HEK293 (cell line): Measurements from ENCODE around the gene TTC23.

ENCODE experiments used
- GLIS2 ChIP-seq: fragments of 450-650 bp; formaldehyde crosslinking; IDR thresholded peaks from 2 replicates; pipeline ENCODE4 v1.5.1; 2016; ENCODE audit warnings: missing biosample characterization, missing genetic modification characterization
- HOXD13 ChIP-seq: sonication (generic); formaldehyde crosslinking; IDR thresholded peaks from 2 replicates; pipeline ENCODE4 v1.8.0; 2022; ENCODE audit warnings: missing genetic modification reagents, borderline replicate concordance
- PRDM10 ChIP-seq: fragments of 450-650 bp; formaldehyde crosslinking; IDR thresholded peaks from 2 replicates; pipeline ENCODE4 v1.5.1; 2016; ENCODE audit warnings: missing biosample characterization, missing genetic modification characterization
- PRDM6 ChIP-seq: fragments of 450-650 bp; formaldehyde crosslinking; IDR thresholded peaks from 2 replicates; pipeline ENCODE4 v1.5.1; 2017; ENCODE audit warnings: missing biosample characterization, missing genetic modification characterization
- SP7 ChIP-seq: fragments of 450-650 bp; formaldehyde crosslinking; IDR thresholded peaks from 2 replicates; pipeline ENCODE4 v1.5.1; 2016; ENCODE audit warnings: missing biosample characterization, missing genetic modification characterization
- ZBTB20 ChIP-seq: fragments of 450-650 bp; formaldehyde crosslinking; IDR thresholded peaks from 2 replicates; pipeline ENCODE4 v1.5.1; 2016; ENCODE audit warnings: missing biosample characterization, missing genetic modification characterization
- ZFP37 ChIP-seq: fragments of 450-650 bp; formaldehyde crosslinking; IDR thresholded peaks from 2 replicates; pipeline ENCODE4 v1.5.1; 2016; ENCODE audit warnings: missing biosample characterization, missing genetic modification characterization
- ZNF174 ChIP-seq: fragments of 450-650 bp; formaldehyde crosslinking; IDR thresholded peaks from 2 replicates; pipeline ENCODE4 v1.5.0; 2017; ENCODE audit warnings: missing biosample characterization, mild to moderate bottlenecking, missing genetic modification characterization
- ZNF18 ChIP-seq: fragments of 450-650 bp; formaldehyde crosslinking; IDR thresholded peaks from 2 replicates; pipeline ENCODE4 v1.5.1; 2016; ENCODE audit warnings: missing biosample characterization, missing genetic modification characterization
- ZNF202 ChIP-seq: fragments of 450-650 bp; formaldehyde crosslinking; IDR thresholded peaks from 2 replicates; pipeline ENCODE4 v1.5.1; 2016; ENCODE audit warnings: missing biosample characterization, missing genetic modification characterization, borderline replicate concordance
- ZNF214 ChIP-seq: fragments of 450-650 bp; formaldehyde crosslinking; IDR thresholded peaks from 2 replicates; pipeline ENCODE4 v1.5.1; 2017; ENCODE audit warnings: missing biosample characterization, mild to moderate bottlenecking, missing genetic modification characterization, borderline replicate concordance
- ZNF221 ChIP-seq: fragments of 450-650 bp; formaldehyde crosslinking; IDR thresholded peaks from 2 replicates; pipeline ENCODE4 v1.5.1; 2017; ENCODE audit warnings: missing biosample characterization, missing genetic modification characterization, borderline replicate concordance
- ZNF354C ChIP-seq: fragments of 450-650 bp; formaldehyde crosslinking; IDR thresholded peaks from 2 replicates; pipeline ENCODE4 v1.5.1; 2016; ENCODE audit warnings: missing biosample characterization, missing genetic modification characterization, low read depth, borderline replicate concordance
- ZNF416 ChIP-seq: fragments of 450-650 bp; formaldehyde crosslinking; IDR thresholded peaks from 2 replicates; pipeline ENCODE4 v1.5.1; 2016; ENCODE audit warnings: missing biosample characterization, missing genetic modification characterization
- ZNF501 ChIP-seq: fragments of 450-650 bp; formaldehyde crosslinking; IDR thresholded peaks from 2 replicates; pipeline ENCODE4 v1.5.1; 2016; ENCODE audit warnings: missing biosample characterization, missing genetic modification characterization
- ZNF514 ChIP-seq: fragments of 450-650 bp; formaldehyde crosslinking; IDR thresholded peaks from 2 replicates; pipeline ENCODE4 v1.5.1; 2016; ENCODE audit warnings: missing biosample characterization, missing genetic modification characterization
- ZNF558 ChIP-seq: fragments of 450-650 bp; formaldehyde crosslinking; IDR thresholded peaks from 2 replicates; pipeline ENCODE4 v1.5.1; 2016; ENCODE audit warnings: missing biosample characterization, missing genetic modification characterization
- ZNF596 ChIP-seq: fragments of 450-650 bp; IDR thresholded peaks from 2 replicates; pipeline ENCODE4 v1.5.0; 2018; ENCODE audit warnings: missing biosample characterization, mild to moderate bottlenecking, missing genetic modification characterization, moderate library complexity
- ZNF624 ChIP-seq: fragments of 450-650 bp; formaldehyde crosslinking; IDR thresholded peaks from 2 replicates; pipeline ENCODE4 v1.5.1; 2017; ENCODE audit warnings: missing biosample characterization, missing genetic modification characterization
- ZNF639 ChIP-seq: fragments of 450-650 bp; formaldehyde crosslinking; IDR thresholded peaks from 2 replicates; pipeline ENCODE4 v1.5.1; 2016; ENCODE audit warnings: missing biosample characterization, missing genetic modification characterization
- ZNF701 ChIP-seq: fragments of 450-650 bp; formaldehyde crosslinking; IDR thresholded peaks from 2 replicates; pipeline ENCODE4 v1.5.1; 2016; ENCODE audit warnings: missing biosample characterization, missing genetic modification characterization
- ZNF707 ChIP-seq: fragments of 450-650 bp; formaldehyde crosslinking; IDR thresholded peaks from 2 replicates; pipeline ENCODE4 v1.5.1; 2016; ENCODE audit warnings: missing biosample characterization, missing genetic modification characterization
- ZNF747 ChIP-seq: fragments of 450-650 bp; formaldehyde crosslinking; IDR thresholded peaks from 2 replicates; pipeline ENCODE4 v1.5.1; 2016; ENCODE audit warnings: missing biosample characterization, missing genetic modification characterization
- ZNF76 ChIP-seq: fragments of 450-650 bp; formaldehyde crosslinking; IDR thresholded peaks from 2 replicates; pipeline ENCODE4; 2016; ENCODE audit warnings: low read depth, missing biosample characterization, missing genetic modification characterization, borderline replicate concordance
- ZNF777 ChIP-seq: fragments of 450-650 bp; formaldehyde crosslinking; IDR thresholded peaks from 2 replicates; pipeline ENCODE4 v1.5.1; 2017; ENCODE audit warnings: missing biosample characterization, missing genetic modification characterization, borderline replicate concordance
- ZNF837 ChIP-seq: fragments of 450-650 bp; formaldehyde crosslinking; IDR thresholded peaks from 2 replicates; pipeline ENCODE4 v1.5.1; 2016; ENCODE audit warnings: missing biosample characterization, missing genetic modification characterization
- ZSCAN4 ChIP-seq: fragments of 450-650 bp; formaldehyde crosslinking; IDR thresholded peaks from 2 replicates; pipeline ENCODE4 v1.5.1; 2017; ENCODE audit warnings: missing biosample characterization, missing genetic modification characterization

The TTC23 gene

GRCh38 chr15:99100245-99101173, 148.9 kb downstream of the TTC23 start (continued):
- no peak for TF ChIP-seq ZNF76
- no peak for TF ChIP-seq ZNF514 (tag by site-specific recombination)
- no peak for TF ChIP-seq ZNF624 (tag by site-specific recombination)
- no peak for TF ChIP-seq ZBTB20 (tag by site-specific recombination)
- no peak for TF ChIP-seq ZNF202 (tag by site-specific recombination)
- no peak for TF ChIP-seq PRDM10 (tag by site-specific recombination)
- no peak for TF ChIP-seq ZNF747
- no peak for TF ChIP-seq ZNF837 (tag by site-specific recombination)
- no peak for TF ChIP-seq ZNF777
- no peak for TF ChIP-seq ZNF707 (tag by site-specific recombination)
- TF ChIP-seq ZNF639 (tag by site-specific recombination): no peak
- TF ChIP-seq ZNF221 (tag by site-specific recombination): no peak
- TF ChIP-seq ZNF558: no peak
- TF ChIP-seq ZNF18 (tag by site-specific recombination): no peak
- no peak for TF ChIP-seq ZNF416 (tag by site-specific recombination)
- TF ChIP-seq HOXD13 (CRISPR knock-in tag): no peak
- TF ChIP-seq SP7 (tag by site-specific recombination): peak; percentile 45; the same call in 1 of the 2 replicates
- no peak for TF ChIP-seq ZNF214
- TF ChIP-seq GLIS2: no peak
- no peak for TF ChIP-seq ZNF354C
- TF ChIP-seq ZNF701 (tag by site-specific recombination): no peak
- TF ChIP-seq ZNF174 (tag by site-specific recombination): no peak
- TF ChIP-seq PRDM6: no peak
- TF ChIP-seq ZNF501 (tag by site-specific recombination): no peak
- no peak for TF ChIP-seq ZFP37 (tag by site-specific recombination)
- no peak for TF ChIP-seq ZNF596
- TF ChIP-seq ZSCAN4 (tag by site-specific recombination): 0 out of 2 replicates have a peak, but pooled peaks have one; percentile 15
